ENCODE measurements around the gene SNHG17.

GRCh38 chr20:38392356-38392755 is 42.8 kb downstream of the SNHG17 start:
- TF ChIP-seq POLR2A (IDR thresholded peaks at IDR 0.05) (no peak), CTCF (IDR thresholded peaks at IDR 0.05) (no peak)

Data from uterus (tissue), 2 donors.